SK-N-SH treated with all-trans-retinoic acid at 6 μM for 48 hours (cell line): Measurements from ENCODE around the gene EML6.

Source experiments
- BACH2 ChIP-seq: fragments of 250-450 bp; sonication (Bioruptor Pico); IDR thresholded peaks from 2 replicates; pipeline ENCODE4 v1.9.0; 2021; ENCODE audit warnings: mild to moderate bottlenecking, borderline replicate concordance
- CREB5 ChIP-seq: fragments of 250-450 bp; sonication (Bioruptor Pico); IDR thresholded peaks from 2 replicates; pipeline ENCODE4 v1.5.1; 2020; ENCODE audit warnings: low read depth, mild to moderate bottlenecking, moderate library complexity
- CSRNP3 ChIP-seq: fragments of 250-450 bp; sonication (Bioruptor Pico); IDR thresholded peaks from 2 replicates; pipeline ENCODE4 v1.5.1; 2021; ENCODE audit warnings: mild to moderate bottlenecking, moderate library complexity
- PATZ1 ChIP-seq: fragments of 250-450 bp; sonication (Bioruptor Pico); IDR thresholded peaks from 2 replicates; pipeline ENCODE4 v1.8.0; 2020; ENCODE audit warnings: mild to moderate bottlenecking, moderate library complexity, borderline replicate concordance
- POU6F1 ChIP-seq: fragments of 250-450 bp; sonication (Bioruptor Pico); IDR thresholded peaks from 2 replicates; pipeline ENCODE4 v1.8.0; 2021; ENCODE audit warnings: low read depth, mild to moderate bottlenecking, moderate library complexity, borderline replicate concordance
- RARB ChIP-seq: fragments of 250-450 bp; sonication (Bioruptor Pico); IDR thresholded peaks from 2 replicates; pipeline ENCODE4 v1.8.0; 2021; ENCODE audit warnings: mild to moderate bottlenecking, moderate library complexity
- ZC3H10 ChIP-seq: fragments of 250-450 bp; sonication (Bioruptor Pico); IDR thresholded peaks from 2 replicates; pipeline ENCODE4 v1.5.1; 2021; ENCODE audit warnings: mild to moderate bottlenecking, moderate library complexity
- ZFP30 ChIP-seq: fragments of 450-650 bp; formaldehyde crosslinking; IDR thresholded peaks from 2 replicates; pipeline ENCODE4 v1.5.0; 2022; ENCODE audit warnings: mild to moderate bottlenecking, moderate library complexity

- TF ChIP-seq RARB (CRISPR knock-in tag) (no peak), ZC3H10 (CRISPR knock-in tag) (no peak), CREB5 (CRISPR knock-in tag) (no peak), PATZ1 (CRISPR knock-in tag) (no peak), ZFP30 (CRISPR knock-in tag) (no peak), BACH2 (CRISPR knock-in tag) (no peak), POU6F1 (CRISPR knock-in tag) (no peak), CSRNP3 (no peak)
Measured at GRCh38 chr2:54810246-54810645, 86.8 kb downstream of the EML6 start.
